GM19099 (cell line): Measurements from ENCODE around the gene PSME4.

Source experiments
- POLR2A ChIP-seq: IDR thresholded peaks from 3 replicates; pipeline ENCODE4 v1.6.1; 2011; ENCODE audit warnings: low read depth; ENCODE audit not compliant: insufficient read length; ENCODE audit errors: extremely low read depth

The PSME4 gene

GRCh38 chr2:53985646-53986045 is 14.9 kb upstream of the PSME4 start:
- TF ChIP-seq POLR2A, result no peak

GRCh38 chr2:53969968-53970723 is 647 bp downstream of the PSME4 start:
- TF ChIP-seq POLR2A, result no peak

GRCh38 chr2:53969285-53969967 is 1.4 kb downstream of the PSME4 start:
- TF ChIP-seq POLR2A, result no peak

GRCh38 chr2:53964987-53965687 is 5.7 kb downstream of the PSME4 start:
- no peak for TF ChIP-seq POLR2A

GRCh38 chr2:53964257-53964952 is 6.4 kb downstream of the PSME4 start:
- no peak for TF ChIP-seq POLR2A

- TF ChIP-seq POLR2A, result no peak
These were observed 10.3 kb downstream of the PSME4 start for GRCh38 chr2:53960476-53960875.

- no peak for TF ChIP-seq POLR2A
These were observed 12.3 kb downstream of the PSME4 start for GRCh38 chr2:53958443-53958842.

- no peak for TF ChIP-seq POLR2A
These were observed 18.3 kb downstream of the PSME4 start for GRCh38 chr2:53952519-53952918.

GRCh38 chr2:53949457-53949856 is 21.3 kb downstream of the PSME4 start:
- TF ChIP-seq POLR2A, result no peak

GRCh38 chr2:53945538-53945937 is 25.3 kb downstream of the PSME4 start:
- TF ChIP-seq POLR2A, result no peak

- TF ChIP-seq POLR2A, result no peak
These were observed 26.3 kb downstream of the PSME4 start for GRCh38 chr2:53944542-53944941.

- no peak for TF ChIP-seq POLR2A
These were observed 28.5 kb downstream of the PSME4 start for GRCh38 chr2:53942280-53942679.

GRCh38 chr2:53941749-53942148 is 29.0 kb downstream of the PSME4 start:
- TF ChIP-seq POLR2A, result no peak

GRCh38 chr2:53939656-53940055 is 31.1 kb downstream of the PSME4 start:
- no peak for TF ChIP-seq POLR2A

- TF ChIP-seq POLR2A, result no peak
These were observed 31.9 kb downstream of the PSME4 start for GRCh38 chr2:53938904-53939303.
